Measurements from ENCODE around the gene CLN5. TPM values are rescaled to one million over a fixed set of nuclear protein-coding genes. Genes with fewer than 3 reads are reported as not detected.

The CLN5 gene
- total and polyA plus RNA-seq, 2 experiments from 2014 or later = 6.5 to 9.5 TPM

DNA sequence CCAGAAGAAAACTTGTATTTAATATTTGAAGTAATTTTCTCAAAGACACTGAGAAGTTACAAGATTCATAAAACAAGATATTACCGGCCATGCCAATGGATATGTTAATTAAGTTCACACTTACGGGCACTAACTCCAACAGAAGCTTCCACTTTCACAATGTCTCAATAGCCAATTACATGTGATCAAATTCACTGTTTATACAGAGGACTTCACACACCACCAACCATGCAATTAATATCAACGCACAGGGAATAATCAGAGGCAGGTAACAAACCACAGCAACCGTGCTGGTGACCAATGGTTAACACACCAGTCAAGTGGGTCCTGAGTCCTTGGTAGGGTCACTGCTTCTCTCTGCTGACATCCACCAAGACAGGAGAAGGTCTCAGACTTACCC lies 49.5 kb upstream of the CLN5 start:
- TF ChIP-seq ZNF114 (CRISPR knock-in tag; IDR thresholded peaks at IDR 0.05) = no peak
- TF ChIP-seq JUNB (IDR thresholded peaks at IDR 0.05; ENCODE audit: unreplicated experiment) = no peak
- Mint-ChIP-seq H3K27ac (no peak overlapping the region), H3K36me3 (ENCODE audit: low read depth) (no peaks in the 10 kb centered on the region), H3K9me3 (no peaks in the 10 kb centered on the region), H3K4me3 (no peak overlapping the region), H3K27me3 (ENCODE audit: insufficient read depth, low read depth, poor library complexity) (no peaks in the 10 kb centered on the region), H3K4me1 (no peaks in the 10 kb centered on the region)
- Histone ChIP-seq H3K4me2 (no peak overlapping the region), H3F3A (replicated peaks; ENCODE audit: low read depth) (no peaks in the 10 kb centered on the region), H3K4me1 (ENCODE audit: insufficient read depth) (no peaks in the 10 kb centered on the region), H3K36me3 (ENCODE audit: insufficient read depth) (no peaks in the 10 kb centered on the region), H3K27me3 (ENCODE audit: insufficient read depth) (no peaks in the 10 kb centered on the region), H3K9me2 (ENCODE audit: insufficient read depth) (0 out of 2 replicates have a peak, but pooled peaks cover 3% of the 10 kb centered on the region), H2AFZ (no peak overlapping the region), H3K27ac (ENCODE audit: low read depth) (no peak overlapping the region), H3K79me2 (replicated peaks; ENCODE audit: insufficient read depth) (no peaks in the 10 kb centered on the region), H4K20me1 (replicated peaks; ENCODE audit: insufficient read depth) (no peaks in the 10 kb centered on the region), H3K4me3 (no peak overlapping the region)
- ATAC-seq = no peak
- no peak for DNase-seq (ENCODE audit: low spot score)

DNA sequence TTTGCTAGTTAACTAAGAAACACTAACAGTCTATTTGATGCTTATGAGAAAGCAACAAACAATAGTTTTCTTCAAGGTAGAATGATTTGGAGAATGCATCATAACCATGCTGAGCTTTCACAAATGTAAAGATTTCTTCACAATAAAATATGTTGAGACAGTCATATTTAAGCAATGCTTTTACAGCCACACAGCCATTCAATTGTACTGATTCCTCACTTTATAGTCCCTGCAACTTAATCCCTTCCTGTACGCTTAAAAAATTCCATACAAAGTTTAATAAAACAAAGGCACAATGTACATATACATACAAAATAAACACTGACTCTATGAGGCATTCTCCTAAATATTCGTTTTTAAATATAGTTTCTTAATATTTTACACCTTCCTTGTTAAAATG lies 48.2 kb upstream of the CLN5 start:
- TF ChIP-seq POLR2AphosphoS5 (IDR thresholded peaks at IDR 0.05; ENCODE audit: low read depth) (no peak), NANOG (IDR thresholded peaks at IDR 0.05; ENCODE audit: borderline replicate concordance) (no peak), CREB1 (CRISPR knock-in tag; IDR thresholded peaks at IDR 0.05; ENCODE audit: low read depth) (no peak)
- TF ChIP-seq, protein P1, sequence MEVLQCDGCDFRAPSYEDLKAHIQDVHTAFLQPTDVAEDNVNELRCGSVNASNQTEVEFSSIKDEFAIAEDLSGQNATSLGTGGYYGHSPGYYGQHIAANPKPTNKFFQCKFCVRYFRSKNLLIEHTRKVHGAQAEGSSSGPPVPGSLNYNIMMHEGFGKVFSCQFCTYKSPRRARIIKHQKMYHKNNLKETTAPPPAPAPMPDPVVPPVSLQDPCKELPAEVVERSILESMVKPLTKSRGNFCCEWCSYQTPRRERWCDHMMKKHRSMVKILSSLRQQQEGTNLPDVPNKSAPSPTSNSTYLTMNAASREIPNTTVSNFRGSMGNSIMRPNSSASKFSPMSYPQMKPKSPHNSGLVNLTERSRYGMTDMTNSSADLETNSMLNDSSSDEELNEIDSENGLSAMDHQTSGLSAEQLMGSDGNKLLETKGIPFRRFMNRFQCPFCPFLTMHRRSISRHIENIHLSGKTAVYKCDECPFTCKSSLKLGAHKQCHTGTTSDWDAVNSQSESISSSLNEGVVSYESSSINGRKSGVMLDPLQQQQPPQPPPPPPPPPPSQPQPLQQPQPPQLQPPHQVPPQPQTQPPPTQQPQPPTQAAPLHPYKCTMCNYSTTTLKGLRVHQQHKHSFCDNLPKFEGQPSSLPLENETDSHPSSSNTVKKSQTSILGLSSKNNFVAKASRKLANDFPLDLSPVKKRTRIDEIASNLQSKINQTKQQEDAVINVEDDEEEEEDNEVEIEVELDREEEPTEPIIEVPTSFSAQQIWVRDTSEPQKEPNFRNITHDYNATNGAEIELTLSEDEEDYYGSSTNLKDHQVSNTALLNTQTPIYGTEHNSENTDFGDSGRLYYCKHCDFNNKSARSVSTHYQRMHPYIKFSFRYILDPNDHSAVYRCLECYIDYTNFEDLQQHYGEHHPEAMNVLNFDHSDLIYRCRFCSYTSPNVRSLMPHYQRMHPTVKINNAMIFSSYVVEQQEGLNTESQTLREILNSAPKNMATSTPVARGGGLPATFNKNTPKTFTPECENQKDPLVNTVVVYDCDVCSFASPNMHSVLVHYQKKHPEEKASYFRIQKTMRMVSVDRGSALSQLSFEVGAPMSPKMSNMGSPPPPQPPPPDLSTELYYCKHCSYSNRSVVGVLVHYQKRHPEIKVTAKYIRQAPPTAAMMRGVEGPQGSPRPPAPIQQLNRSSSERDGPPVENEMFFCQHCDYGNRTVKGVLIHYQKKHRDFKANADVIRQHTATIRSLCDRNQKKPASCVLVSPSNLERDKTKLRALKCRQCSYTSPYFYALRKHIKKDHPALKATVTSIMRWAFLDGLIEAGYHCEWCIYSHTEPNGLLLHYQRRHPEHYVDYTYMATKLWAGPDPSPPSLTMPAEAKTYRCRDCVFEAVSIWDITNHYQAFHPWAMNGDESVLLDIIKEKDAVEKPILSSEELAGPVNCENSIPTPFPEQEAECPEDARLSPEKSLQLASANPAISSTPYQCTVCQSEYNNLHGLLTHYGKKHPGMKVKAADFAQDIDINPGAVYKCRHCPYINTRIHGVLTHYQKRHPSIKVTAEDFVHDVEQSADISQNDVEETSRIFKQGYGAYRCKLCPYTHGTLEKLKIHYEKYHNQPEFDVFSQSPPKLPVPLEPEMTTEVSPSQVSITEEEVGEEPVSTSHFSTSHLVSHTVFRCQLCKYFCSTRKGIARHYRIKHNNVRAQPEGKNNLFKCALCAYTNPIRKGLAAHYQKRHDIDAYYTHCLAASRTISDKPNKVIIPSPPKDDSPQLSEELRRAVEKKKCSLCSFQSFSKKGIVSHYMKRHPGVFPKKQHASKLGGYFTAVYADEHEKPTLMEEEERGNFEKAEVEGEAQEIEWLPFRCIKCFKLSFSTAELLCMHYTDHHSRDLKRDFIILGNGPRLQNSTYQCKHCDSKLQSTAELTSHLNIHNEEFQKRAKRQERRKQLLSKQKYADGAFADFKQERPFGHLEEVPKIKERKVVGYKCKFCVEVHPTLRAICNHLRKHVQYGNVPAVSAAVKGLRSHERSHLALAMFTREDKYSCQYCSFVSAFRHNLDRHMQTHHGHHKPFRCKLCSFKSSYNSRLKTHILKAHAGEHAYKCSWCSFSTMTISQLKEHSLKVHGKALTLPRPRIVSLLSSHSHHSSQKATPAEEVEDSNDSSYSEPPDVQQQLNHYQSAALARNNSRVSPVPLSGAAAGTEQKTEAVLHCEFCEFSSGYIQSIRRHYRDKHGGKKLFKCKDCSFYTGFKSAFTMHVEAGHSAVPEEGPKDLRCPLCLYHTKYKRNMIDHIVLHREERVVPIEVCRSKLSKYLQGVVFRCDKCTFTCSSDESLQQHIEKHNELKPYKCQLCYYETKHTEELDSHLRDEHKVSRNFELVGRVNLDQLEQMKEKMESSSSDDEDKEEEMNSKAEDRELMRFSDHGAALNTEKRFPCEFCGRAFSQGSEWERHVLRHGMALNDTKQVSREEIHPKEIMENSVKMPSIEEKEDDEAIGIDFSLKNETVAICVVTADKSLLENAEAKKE (CRISPR knock-in tag; IDR thresholded peaks at IDR 0.05) = no peak
- TF ChIP-seq, protein P2, sequence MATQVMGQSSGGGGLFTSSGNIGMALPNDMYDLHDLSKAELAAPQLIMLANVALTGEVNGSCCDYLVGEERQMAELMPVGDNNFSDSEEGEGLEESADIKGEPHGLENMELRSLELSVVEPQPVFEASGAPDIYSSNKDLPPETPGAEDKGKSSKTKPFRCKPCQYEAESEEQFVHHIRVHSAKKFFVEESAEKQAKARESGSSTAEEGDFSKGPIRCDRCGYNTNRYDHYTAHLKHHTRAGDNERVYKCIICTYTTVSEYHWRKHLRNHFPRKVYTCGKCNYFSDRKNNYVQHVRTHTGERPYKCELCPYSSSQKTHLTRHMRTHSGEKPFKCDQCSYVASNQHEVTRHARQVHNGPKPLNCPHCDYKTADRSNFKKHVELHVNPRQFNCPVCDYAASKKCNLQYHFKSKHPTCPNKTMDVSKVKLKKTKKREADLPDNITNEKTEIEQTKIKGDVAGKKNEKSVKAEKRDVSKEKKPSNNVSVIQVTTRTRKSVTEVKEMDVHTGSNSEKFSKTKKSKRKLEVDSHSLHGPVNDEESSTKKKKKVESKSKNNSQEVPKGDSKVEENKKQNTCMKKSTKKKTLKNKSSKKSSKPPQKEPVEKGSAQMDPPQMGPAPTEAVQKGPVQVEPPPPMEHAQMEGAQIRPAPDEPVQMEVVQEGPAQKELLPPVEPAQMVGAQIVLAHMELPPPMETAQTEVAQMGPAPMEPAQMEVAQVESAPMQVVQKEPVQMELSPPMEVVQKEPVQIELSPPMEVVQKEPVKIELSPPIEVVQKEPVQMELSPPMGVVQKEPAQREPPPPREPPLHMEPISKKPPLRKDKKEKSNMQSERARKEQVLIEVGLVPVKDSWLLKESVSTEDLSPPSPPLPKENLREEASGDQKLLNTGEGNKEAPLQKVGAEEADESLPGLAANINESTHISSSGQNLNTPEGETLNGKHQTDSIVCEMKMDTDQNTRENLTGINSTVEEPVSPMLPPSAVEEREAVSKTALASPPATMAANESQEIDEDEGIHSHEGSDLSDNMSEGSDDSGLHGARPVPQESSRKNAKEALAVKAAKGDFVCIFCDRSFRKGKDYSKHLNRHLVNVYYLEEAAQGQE (IDR thresholded peaks at IDR 0.05; ENCODE audit: unreplicated experiment) = no peak
- TF ChIP-seq, protein P3, sequence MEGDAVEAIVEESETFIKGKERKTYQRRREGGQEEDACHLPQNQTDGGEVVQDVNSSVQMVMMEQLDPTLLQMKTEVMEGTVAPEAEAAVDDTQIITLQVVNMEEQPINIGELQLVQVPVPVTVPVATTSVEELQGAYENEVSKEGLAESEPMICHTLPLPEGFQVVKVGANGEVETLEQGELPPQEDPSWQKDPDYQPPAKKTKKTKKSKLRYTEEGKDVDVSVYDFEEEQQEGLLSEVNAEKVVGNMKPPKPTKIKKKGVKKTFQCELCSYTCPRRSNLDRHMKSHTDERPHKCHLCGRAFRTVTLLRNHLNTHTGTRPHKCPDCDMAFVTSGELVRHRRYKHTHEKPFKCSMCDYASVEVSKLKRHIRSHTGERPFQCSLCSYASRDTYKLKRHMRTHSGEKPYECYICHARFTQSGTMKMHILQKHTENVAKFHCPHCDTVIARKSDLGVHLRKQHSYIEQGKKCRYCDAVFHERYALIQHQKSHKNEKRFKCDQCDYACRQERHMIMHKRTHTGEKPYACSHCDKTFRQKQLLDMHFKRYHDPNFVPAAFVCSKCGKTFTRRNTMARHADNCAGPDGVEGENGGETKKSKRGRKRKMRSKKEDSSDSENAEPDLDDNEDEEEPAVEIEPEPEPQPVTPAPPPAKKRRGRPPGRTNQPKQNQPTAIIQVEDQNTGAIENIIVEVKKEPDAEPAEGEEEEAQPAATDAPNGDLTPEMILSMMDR (conservative IDR thresholded peaks at IDR 0.05; ENCODE audit: low read depth in 2 of 2) = no peak
- Mint-ChIP-seq H3K9me3 (no peaks in the 10 kb centered on the region), H3K4me3 (no peak overlapping the region), H3K4me1 (no peaks in the 10 kb centered on the region), H3K27me3 (ENCODE audit: insufficient read depth, low read depth, poor library complexity) (no peaks in the 10 kb centered on the region), H3K36me3 (ENCODE audit: low read depth) (no peaks in the 10 kb centered on the region), H3K27ac (no peak overlapping the region)
- Histone ChIP-seq H3K27me3 (ENCODE audit: insufficient read depth) (no peaks in the 10 kb centered on the region), H2AFZ (no peak overlapping the region), H3K79me2 (replicated peaks; ENCODE audit: insufficient read depth) (no peaks in the 10 kb centered on the region), H3K9me2 (ENCODE audit: insufficient read depth) (0 out of 2 replicates have a peak, but pooled peaks cover 3% of the 10 kb centered on the region), H4K20me1 (replicated peaks; ENCODE audit: insufficient read depth) (no peaks in the 10 kb centered on the region), H3K27ac (ENCODE audit: low read depth) (no peak overlapping the region), H3K4me3 (no peak overlapping the region), H3K4me2 (no peak overlapping the region), H3K4me1 (ENCODE audit: insufficient read depth) (no peaks in the 10 kb centered on the region), H3F3A (replicated peaks; ENCODE audit: low read depth) (no peaks in the 10 kb centered on the region), H3K36me3 (ENCODE audit: insufficient read depth) (no peaks in the 10 kb centered on the region)
- ATAC-seq (no peak), DNase-seq (ENCODE audit: low spot score) (no peak)

All from GM23338 (cell line).